ENCODE measurements around the gene USP31.

DNA sequence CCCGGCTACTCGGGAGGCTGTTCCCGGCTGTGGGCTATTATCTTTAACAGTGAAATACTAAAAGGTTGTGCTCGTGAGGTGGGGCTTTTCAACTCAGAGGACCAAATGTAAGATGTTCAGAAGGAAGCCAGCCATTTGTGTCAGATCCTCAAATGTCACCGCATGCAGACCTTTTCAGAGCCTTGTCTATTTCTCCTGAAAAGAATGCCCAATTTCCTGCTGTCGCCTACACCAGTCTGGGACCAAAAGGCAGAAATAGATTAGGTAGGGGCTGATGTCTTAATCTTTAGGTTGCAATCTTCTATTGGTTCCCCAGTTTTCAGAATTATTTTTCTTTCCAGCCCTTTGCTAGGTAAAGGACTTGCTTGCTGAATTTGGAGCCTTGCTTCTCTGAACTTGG lies 8.9 kb upstream of the USP31 start:
- TF ChIP-seq EZH2phosphoT487 (IDR thresholded peaks at IDR 0.05; ENCODE audit: borderline replicate concordance, low read length), result no peak
- TF ChIP-seq, protein P1, sequence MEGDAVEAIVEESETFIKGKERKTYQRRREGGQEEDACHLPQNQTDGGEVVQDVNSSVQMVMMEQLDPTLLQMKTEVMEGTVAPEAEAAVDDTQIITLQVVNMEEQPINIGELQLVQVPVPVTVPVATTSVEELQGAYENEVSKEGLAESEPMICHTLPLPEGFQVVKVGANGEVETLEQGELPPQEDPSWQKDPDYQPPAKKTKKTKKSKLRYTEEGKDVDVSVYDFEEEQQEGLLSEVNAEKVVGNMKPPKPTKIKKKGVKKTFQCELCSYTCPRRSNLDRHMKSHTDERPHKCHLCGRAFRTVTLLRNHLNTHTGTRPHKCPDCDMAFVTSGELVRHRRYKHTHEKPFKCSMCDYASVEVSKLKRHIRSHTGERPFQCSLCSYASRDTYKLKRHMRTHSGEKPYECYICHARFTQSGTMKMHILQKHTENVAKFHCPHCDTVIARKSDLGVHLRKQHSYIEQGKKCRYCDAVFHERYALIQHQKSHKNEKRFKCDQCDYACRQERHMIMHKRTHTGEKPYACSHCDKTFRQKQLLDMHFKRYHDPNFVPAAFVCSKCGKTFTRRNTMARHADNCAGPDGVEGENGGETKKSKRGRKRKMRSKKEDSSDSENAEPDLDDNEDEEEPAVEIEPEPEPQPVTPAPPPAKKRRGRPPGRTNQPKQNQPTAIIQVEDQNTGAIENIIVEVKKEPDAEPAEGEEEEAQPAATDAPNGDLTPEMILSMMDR (conservative IDR thresholded peaks at IDR 0.05; ENCODE audit: low read depth, low read length), result no peak
